ENCODE measurements around the gene ZNF385A. TPM values are rescaled to one million over a fixed set of nuclear protein-coding genes. Genes with fewer than 3 reads are reported as not detected.

Gene ZNF385A
- total and polyA plus RNA-seq, 2 of the 4 experiments (the other 2 are of a cell fraction), result 0.36 to 2.5 TPM

DNA sequence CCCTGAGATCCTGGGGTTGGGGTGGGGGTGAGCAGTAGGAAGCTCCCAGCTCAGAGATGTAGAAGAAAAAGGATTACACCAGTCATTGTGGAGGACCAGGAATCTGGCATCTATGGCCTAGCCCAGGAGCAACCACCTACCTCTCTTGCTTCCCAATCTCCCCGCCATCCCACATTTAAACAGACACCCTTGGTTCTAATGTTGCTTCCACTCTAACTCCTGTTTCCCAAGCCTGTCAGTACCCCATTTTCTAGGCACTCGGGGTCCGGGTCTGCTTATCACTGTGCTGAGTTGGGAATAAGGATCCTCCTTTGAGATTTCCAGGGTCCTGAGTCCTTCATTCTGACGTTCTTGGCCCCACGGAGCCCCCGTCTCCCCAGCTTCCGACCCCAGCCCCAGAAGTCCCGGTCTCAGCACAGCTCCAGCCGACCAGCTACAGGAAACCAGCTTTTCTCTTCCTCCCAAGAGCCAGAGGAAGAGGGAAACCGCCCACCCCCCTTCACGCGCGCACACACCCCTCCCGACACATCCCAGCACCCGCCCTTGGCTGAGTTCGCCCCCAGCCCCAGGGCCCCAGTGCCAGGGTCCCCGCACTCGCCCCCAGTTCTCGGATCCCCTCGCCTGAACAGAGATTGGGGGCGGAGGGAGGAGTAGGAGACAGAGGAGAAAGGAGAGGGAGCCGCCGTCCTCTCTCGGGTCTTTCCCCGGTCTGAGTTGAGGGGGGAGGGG lies 33.3 kb upstream of the ZNF385A start:
- DNase-seq (no peak), ATAC-seq (ENCODE audit: low read depth) (peak; percentile 5)
- dilution Hi-C loops (cut with HindIII; ENCODE audit: low sequenced_read_pairs, unreplicated experiment), result no loop called here
- H3K4ac ChIP-seq (ENCODE audit: low read depth, low read length), result peak overlapping the region; percentile 93
- peak overlapping the region; percentile 94 for H3K14ac ChIP-seq (replicated peaks; ENCODE audit: low read depth, low read length)
- in situ Hi-C loops (cut with MboI; ENCODE audit: low sequenced_read_pairs), result no loop called here
- peak overlapping the region; percentile 97 for H3K4me2 ChIP-seq (ENCODE audit: low read depth, low read length)
- H3K27me3 ChIP-seq (ENCODE audit: control insufficient read depth, insufficient read depth, low read length), result no peaks in the 10 kb centered on the region
- H3K18ac ChIP-seq (ENCODE audit: low read depth, low read length), result peak overlapping the region; percentile 84
- WGBS, 2 experiments (ENCODE audit: extremely low coverage in 2 of 2, insufficient read length in 1 of 2), result 7% methylated on average over 3 of the region's 25 CpGs; no CpG with 5 or more reads in 1 of the 2 experiments
- H2BK5ac ChIP-seq (ENCODE audit: low read depth, low read length, poor library complexity, severe bottlenecking), result peak overlapping the region; percentile 88
- peak overlapping the region; percentile 35 for H2BK120ac ChIP-seq (ENCODE audit: low read depth, low read length)
- H3K23ac ChIP-seq (ENCODE audit: low read depth, low read length), result peak overlapping the region; percentile 90
- ChIA-PET POLR2A (ENCODE audit: unreplicated experiment) (no interaction called here), CTCF (interaction anchor here (2.0 to 2.9 kb wide), 3 partner anchors 19 to 38 kb away, joined by 7 to 9 read pairs (median 9); no protein-coding TSS in a partner anchor)
- H4K91ac ChIP-seq (ENCODE audit: insufficient read depth, low read depth, low read length), result peak overlapping the region; percentile 74
- peak overlapping the region; percentile 94 for H3K4me3 ChIP-seq (ENCODE audit: insufficient read depth, low read depth, low read length)
- H3K9ac ChIP-seq (ENCODE audit: low read depth, low read length), result peak overlapping the region; percentile 96
- H3K9me1 ChIP-seq (ENCODE audit: insufficient read depth, low read length), result peaks cover 45% of the 10 kb centered on the region
- H3K36me3 ChIP-seq (ENCODE audit: control insufficient read depth, insufficient read depth, low read length), result peaks cover 9% of the 10 kb centered on the region
- H3K4me1 ChIP-seq (ENCODE audit: control insufficient read depth, insufficient read depth, low read length), result peaks cover 39% of the 10 kb centered on the region
- H4K5ac ChIP-seq (ENCODE audit: low read depth, low read length), result peak overlapping the region; percentile 68
- no peak overlapping the region for H2BK20ac ChIP-seq (ENCODE audit: low read depth, low read length)
- H3K56ac ChIP-seq (ENCODE audit: extremely low read depth, insufficient read depth, low read length), result peak overlapping the region; percentile 72
- BruUV-seq (replicated peaks), result no TSS peak
- peak overlapping the region; percentile 89 for H3K27ac ChIP-seq (ENCODE audit: insufficient read depth, low read length)
- H2AK5ac ChIP-seq (ENCODE audit: low read depth, low read length), result peak overlapping the region; percentile 54
- peaks cover 11 to 44% of the 10 kb centered on the region in 2 experiments; a peak in 3 of 4 replicates for H3K79me1 ChIP-seq (ENCODE audit: low read depth in 1 of 2, low read length in 2 of 2)
- H4K20me1 ChIP-seq (ENCODE audit: insufficient read depth, low read length), result peaks cover 50% of the 10 kb centered on the region
- peak overlapping the region; percentile 9 for H2AFZ ChIP-seq (replicated peaks; ENCODE audit: low read length, poor library complexity)
- peak overlapping the region; percentile 86 for H2AK9ac ChIP-seq (replicated peaks; ENCODE audit: low read depth, low read length, poor library complexity)
- H4K8ac ChIP-seq (ENCODE audit: low read depth in 2 of 2, low read length in 2 of 2), result peak overlapping the region; percentile 61 to 83
- intact Hi-C loops (cut with micrococcal nuclease), result loop anchor here (2.0 kb wide), 1 partner anchor 21 kb away; no protein-coding TSS in a partner anchor
- H2BK15ac ChIP-seq (ENCODE audit: low read depth, low read length), result peak overlapping the region; percentile 75; the same call in 2 of the 3 replicates
- no peaks in the 10 kb centered on the region for H3K9me3 ChIP-seq (ENCODE audit: control insufficient read depth, insufficient read depth, low read length)
- TF ChIP-seq MAZ (IDR thresholded peaks at IDR 0.05; ENCODE audit: borderline replicate concordance, low read depth, low read length) (no peak), MAFK (IDR thresholded peaks at IDR 0.05; ENCODE audit: low read depth, low read length) (no peak), RFX5 (IDR thresholded peaks at IDR 0.05; ENCODE audit: low read depth, low read length) (no peak), POLR2A (IDR thresholded peaks at IDR 0.05; ENCODE audit: low read depth, low read length) (no peak), CEBPB (IDR thresholded peaks at IDR 0.05; ENCODE audit: low read depth, low read length) (no peak), SMC3 (IDR thresholded peaks at IDR 0.05; ENCODE audit: low read depth, low read length) (no peak), MXI1 (IDR thresholded peaks at IDR 0.05; ENCODE audit: borderline replicate concordance, low read depth, low read length) (no peak), BHLHE40 (IDR thresholded peaks at IDR 0.05; ENCODE audit: low read depth, low read length) (no peak), ELK1 (IDR thresholded peaks at IDR 0.05; ENCODE audit: borderline replicate concordance, low read depth, low read length) (no peak), RCOR1 (IDR thresholded peaks at IDR 0.05; ENCODE audit: insufficient replicate concordance, low read length) (no peak), RAD21 (IDR thresholded peaks at IDR 0.05; ENCODE audit: low read length) (no peak), NFE2L2 (IDR thresholded peaks at IDR 0.05; ENCODE audit: low read depth, low read length) (no peak), FOS (IDR thresholded peaks at IDR 0.05; ENCODE audit: low read depth, low read length) (no peak), USF2 (IDR thresholded peaks at IDR 0.05; ENCODE audit: low read depth, low read length) (no peak), CTCF (conservative IDR thresholded peaks at IDR 0.05; ENCODE audit: low read depth, low read length) (no peak)
